Hematopoietic multipotent progenitor cell treated with erythropoietin and hydrocortisone succinate and interleukin-3 and kit ligand, for 8 days (in vitro differentiated cells): ENCODE measurements around the gene OR6C1.
"Not testable (repeated sequence)": the region's sequence is repeated elsewhere in the genome, so short reads cannot be mapped to it uniquely, and the experiment has no call there.

ENCODE experiments used
- DNase-seq: peaks from one replicate; pipeline ENCODE4 v3.0.0-alpha.2; 2015

The OR6C1 gene

DNA sequence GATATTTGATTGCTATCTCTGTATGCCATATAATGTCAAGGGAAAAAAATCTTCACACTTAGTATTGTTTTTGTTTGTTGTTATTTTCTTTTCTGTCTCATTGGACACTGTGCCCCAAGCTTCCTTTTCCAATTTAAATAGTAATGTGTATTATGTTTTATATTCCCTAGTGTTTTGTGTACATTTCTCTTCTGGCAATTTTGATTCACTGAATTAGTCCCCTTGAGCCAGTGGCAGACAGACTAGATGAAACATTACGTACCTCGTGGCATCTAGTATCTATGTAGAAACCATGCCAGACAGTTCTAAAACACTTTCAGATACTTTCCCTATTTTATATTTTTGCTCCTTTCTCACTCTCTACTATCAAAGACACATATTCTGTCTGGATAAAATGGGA, at the start of gene OR6C1:
Gene OR6C1 (plus strand): TSS at position 301 of the 400 bp plus-strand sequence. CDS start 6,257 bp downstream, outside the sequence.
- no peak for DNase-seq

DNA sequence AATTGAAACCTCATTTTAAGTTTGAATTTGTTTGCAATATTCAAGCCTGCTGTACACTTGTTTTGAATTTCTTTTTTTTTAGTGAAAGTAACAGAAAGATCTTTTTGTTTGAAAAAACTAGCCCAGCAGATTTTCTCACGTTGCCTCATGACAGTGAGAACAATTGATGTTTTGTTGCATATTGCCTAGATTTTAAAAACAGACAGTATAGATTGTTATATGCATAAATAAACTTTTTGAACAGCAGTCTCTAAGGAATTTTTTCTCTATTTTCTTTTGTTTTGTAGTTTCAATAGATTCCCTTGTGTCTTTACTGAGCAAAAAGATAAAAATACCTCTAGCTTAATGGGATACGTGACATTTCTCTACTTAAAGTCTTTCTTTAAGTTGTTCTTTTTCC, 33.2 kb upstream of the OR6C1 start:
- no peak for DNase-seq

DNA sequence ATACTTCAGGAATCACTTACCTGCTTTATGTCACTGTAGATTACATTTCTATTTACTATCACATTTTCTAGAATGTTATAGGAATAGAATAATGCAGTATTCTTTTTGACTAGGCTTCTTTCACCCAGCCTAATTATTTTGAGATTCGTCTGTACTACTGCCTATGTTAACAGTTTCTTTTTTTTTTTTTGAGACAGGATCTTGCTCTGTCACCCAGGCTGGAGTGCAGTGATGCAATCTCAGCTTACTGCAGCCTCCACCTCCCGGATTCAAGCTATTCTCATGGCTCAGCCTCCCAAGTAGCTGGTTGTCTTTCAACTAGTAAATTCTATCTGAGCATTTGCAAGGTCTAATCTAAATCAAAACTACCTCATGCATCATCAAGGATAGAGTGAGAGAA, 24.1 kb upstream of the OR6C1 start:
- DNase-seq: no peak

DNA sequence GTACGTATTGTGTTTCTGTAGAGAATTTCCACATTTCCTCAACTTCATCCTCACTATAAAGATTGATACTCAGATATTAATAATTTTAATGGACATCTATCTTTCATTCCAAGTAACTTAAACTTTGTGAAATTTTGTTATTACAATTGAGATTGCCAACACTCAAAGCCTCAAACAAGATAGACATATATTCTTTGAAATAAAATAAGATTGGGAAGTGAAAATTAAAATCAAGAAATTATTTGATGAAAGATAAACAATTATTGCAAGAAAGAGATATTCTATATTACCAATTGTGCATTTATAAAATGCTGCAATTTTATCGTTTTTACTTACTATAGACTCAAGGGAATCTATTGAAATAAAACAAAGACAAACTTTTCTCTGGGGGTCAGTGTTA, 17.7 kb upstream of the OR6C1 start, which contains the start of gene OR6C6:
Gene OR6C6 (minus strand): TSS at position 101 of the 400 bp plus-strand sequence. CDS start 1,337 bp downstream, outside the sequence.
- DNase-seq: no peak

DNA sequence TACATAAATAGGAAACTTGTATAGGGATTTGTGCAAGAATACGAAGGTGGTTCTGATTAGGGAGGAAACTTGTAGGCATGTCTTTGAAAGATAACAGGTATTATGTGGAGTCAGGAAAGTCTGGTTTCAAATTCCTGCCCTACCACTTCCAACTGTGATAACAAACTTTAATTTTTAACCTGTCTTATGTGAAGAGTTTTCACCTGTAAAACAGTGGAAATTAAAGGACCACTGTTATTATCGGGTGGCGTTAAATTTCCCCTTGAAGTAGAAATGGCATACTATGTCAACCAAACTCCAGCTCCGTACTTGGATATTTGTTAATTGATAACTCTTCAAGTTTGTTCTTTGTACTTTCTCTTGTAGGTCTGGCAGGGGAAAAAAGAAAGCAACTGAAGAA, 6.1 kb downstream of the OR6C1 start:
- no peak for DNase-seq

DNA sequence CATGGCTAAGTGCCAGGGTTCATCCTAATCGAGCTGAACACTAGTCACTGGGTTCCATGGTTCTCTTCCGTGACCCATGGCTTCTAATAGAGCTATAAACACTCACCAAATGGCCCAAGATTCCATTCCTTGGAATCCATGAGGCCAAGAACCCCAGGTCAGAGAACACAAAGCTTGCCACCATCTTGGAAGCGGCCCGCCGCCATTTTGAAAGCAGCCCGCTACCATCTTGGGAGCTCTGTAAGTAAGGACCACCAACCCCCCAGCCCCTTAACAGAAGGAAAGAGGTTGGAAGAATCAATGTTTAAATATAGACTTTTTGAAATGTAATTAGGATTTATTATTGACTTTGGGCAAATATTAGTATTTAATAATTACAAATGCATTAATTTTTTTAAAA, 11.7 kb downstream of the OR6C1 start:
- not testable (repeated sequence) for DNase-seq

DNA sequence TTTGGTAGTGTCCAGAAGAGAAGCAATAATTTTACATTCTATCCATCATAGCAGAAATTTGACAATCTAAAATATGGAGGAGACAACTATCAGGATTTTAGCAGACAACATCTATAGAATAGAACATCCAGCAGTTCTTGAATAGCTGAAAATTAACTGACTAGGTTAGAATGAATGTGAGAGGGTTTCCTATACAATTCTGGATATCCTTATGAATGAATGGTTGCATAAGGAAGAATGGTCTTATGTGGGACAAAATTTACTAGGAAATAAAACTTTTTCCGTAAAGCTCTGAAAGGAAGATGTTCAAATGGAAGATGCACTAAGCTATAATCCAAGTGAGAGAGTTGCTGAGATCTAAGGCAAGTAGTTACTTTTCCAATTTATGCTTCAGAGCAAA, 16.3 kb downstream of the OR6C1 start, which contains the start of gene OR6C3:
Gene OR6C3 (plus strand): TSS at position 301 of the 400 bp plus-strand sequence. CDS start 955 bp downstream, outside the sequence.
- DNase-seq: no peak

DNA sequence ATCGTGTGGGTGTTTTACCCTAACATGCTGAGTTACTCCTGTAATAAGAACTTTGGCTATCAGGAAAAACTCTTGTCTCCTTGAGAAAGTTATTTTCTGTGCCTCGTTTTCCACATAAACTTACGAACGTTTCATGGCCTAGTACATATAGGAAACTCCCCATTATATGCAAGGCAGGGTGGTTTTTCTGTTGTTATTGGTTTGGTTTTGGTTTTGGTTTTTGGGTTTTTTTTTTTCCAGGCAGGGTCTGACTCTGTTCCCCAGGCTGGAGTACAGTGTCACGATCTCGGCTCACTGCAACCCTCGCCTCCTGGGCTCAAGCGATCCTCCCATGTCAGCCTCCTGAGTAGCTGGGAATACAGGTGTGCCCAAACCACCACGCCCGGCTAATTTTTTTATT, 21.9 kb downstream of the OR6C1 start:
- DNase-seq: no peak

DNA sequence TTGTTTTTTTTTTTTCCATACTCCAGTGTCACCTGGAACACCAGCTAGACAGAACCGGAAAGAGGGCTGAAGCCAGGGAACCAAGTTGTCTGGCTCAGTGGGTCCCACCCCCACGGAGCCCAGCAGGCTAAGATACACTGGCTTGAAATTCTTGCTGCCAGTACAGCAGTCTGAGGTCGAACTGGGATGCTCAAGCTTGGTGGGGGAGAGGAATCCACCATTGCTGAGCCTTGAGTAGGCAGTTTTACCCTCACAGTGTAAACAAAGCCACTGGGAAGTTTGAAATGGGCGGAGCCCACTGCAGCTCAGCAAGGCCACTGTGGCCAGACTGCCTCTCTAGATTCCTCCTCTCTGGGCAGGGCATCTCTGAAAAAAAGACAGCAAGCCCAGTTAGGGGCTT, 41.2 kb downstream of the OR6C1 start:
- DNase-seq: not testable (repeated sequence)

DNA sequence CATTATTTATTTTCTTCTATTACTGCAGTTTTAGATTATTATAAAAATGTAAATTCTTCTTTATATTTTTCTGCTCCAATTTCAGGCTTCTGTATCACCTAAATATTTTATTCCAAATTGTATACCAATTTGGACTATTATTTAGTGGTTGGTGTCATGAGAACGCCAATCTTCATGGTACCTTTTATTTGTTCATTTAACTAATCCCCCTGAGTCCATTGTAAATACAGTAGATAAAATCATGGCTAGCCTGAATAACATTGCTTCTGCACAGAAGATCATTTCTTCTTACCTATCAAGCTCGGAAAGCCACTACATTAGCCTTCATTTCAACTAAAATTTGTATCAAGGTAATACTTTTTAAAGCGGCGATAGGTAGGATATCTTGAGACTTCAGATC, 48.5 kb downstream of the OR6C1 start, which contains the start of gene OR6C75:
Gene OR6C75 (plus strand): TSS at position 301 of the 400 bp plus-strand sequence. CDS start 2,136 bp downstream, outside the sequence.
- DNase-seq: no peak

DNA sequence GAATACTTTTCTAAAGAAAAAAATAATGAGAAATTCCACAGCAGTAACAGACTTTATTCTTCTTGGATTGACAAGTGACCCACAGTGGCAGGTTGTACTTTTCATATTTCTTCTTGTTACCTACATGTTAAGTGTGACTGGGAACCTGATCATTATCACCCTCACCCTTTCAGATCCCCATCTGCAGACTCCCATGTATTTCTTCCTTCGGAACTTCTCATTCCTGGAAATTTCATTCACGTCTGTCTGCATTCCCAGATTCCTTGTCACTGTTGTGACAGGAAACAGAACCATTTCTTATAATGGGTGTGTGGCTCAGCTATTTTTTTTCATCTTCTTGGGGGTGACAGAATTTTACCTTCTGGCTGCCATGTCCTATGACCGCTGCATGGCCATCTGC, 50.9 kb downstream of the OR6C1 start:
- DNase-seq: no peak
